ENCODE data around the gene CXCL14. TPM values are rescaled to one million over a fixed set of nuclear protein-coding genes. Genes with fewer than 3 reads are reported as not detected.

CXCL14 gene
- total and polyA plus RNA-seq, 2 of the 4 experiments (the other 2 are of a cell fraction): not detected

DNA sequence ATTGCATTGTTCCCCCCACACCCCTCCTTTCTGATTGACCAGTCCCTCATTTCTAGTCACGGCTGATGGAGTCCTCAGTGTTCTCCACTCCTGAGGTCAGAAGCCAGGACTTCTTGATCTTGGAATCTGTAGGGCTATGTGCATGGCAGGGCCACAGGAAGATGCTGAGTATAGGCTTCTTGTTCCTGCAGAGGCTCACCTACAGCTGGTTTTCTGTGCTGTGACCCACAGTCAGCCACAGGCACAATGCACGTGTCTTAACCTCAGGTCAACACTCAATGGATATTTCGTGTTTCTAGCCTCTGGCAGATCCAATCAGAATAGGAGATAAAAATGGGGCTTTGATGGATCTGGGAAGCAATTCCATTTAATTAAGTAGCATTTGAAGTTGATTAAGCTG is 14.3 kb upstream of the CXCL14 start:
- dilution Hi-C loops (cut with HindIII; ENCODE audit: low sequenced_read_pairs, unreplicated experiment): no loop called here
- Histone ChIP-seq H3K56ac (ENCODE audit: extremely low read depth, insufficient read depth, low read length) (no peak overlapping the region), H3K9me3 (ENCODE audit: control insufficient read depth, insufficient read depth, low read length) (no peaks in the 10 kb centered on the region), H4K8ac (ENCODE audit: low read depth in 2 of 2, low read length in 2 of 2) (no peak overlapping the region), H3K23ac (ENCODE audit: low read depth, low read length) (no peak overlapping the region), H3K27me3 (ENCODE audit: control insufficient read depth, insufficient read depth, low read length) (peaks cover 2% of the 10 kb centered on the region; the same call in 1 of the 2 replicates), H3K14ac (replicated peaks; ENCODE audit: low read depth, low read length) (no peak overlapping the region), H2BK20ac (ENCODE audit: low read depth, low read length) (no peak overlapping the region), H2BK15ac (ENCODE audit: low read depth, low read length) (no peak overlapping the region), H3K4me2 (ENCODE audit: low read depth, low read length) (no peak overlapping the region), H3K36me3 (ENCODE audit: control insufficient read depth, insufficient read depth, low read length) (no peaks in the 10 kb centered on the region), H2BK120ac (ENCODE audit: low read depth, low read length) (no peak overlapping the region), H2AK9ac (replicated peaks; ENCODE audit: low read depth, low read length, poor library complexity) (no peak overlapping the region), H3K27ac (ENCODE audit: insufficient read depth, low read length) (no peak overlapping the region), H4K91ac (ENCODE audit: insufficient read depth, low read depth, low read length) (no peak overlapping the region), H3K4me1 (ENCODE audit: control insufficient read depth, insufficient read depth, low read length) (no peaks in the 10 kb centered on the region), H2BK5ac (ENCODE audit: low read depth, low read length, poor library complexity, severe bottlenecking) (no peak overlapping the region), H2AK5ac (ENCODE audit: low read depth, low read length) (no peak overlapping the region), H2AFZ (replicated peaks; ENCODE audit: low read length, poor library complexity) (no peak overlapping the region), H4K20me1 (ENCODE audit: insufficient read depth, low read length) (no peaks in the 10 kb centered on the region), H3K4ac (ENCODE audit: low read depth, low read length) (no peak overlapping the region), H3K18ac (ENCODE audit: low read depth, low read length) (no peak overlapping the region), H3K4me3 (ENCODE audit: insufficient read depth, low read depth, low read length) (no peak overlapping the region), H4K5ac (ENCODE audit: low read depth, low read length) (no peak overlapping the region), H3K79me1 (ENCODE audit: low read depth in 1 of 2, low read length in 2 of 2) (no peaks in the 10 kb centered on the region), H3K9ac (ENCODE audit: low read depth, low read length) (no peak overlapping the region), H3K9me1 (ENCODE audit: insufficient read depth, low read length) (no peaks in the 10 kb centered on the region)
- ATAC-seq (ENCODE audit: low read depth) (no peak), DNase-seq (no peak)
- in situ Hi-C loops (cut with MboI; ENCODE audit: low sequenced_read_pairs): no loop called here
- no CpG with 5 or more reads among the region's 3 CpGs for WGBS, 2 experiments (ENCODE audit: extremely low coverage in 2 of 2, insufficient read length in 1 of 2)
- BruUV-seq (replicated peaks): no TSS peak
- intact Hi-C loops (cut with micrococcal nuclease): no loop called here
- CTCF ChIA-PET: no interaction called here
- TF ChIP-seq RCOR1 (IDR thresholded peaks at IDR 0.05; ENCODE audit: insufficient replicate concordance, low read length) (no peak), BHLHE40 (IDR thresholded peaks at IDR 0.05; ENCODE audit: low read depth, low read length) (no peak), CHD1 (IDR thresholded peaks at IDR 0.05; ENCODE audit: low read depth, low read length) (no peak), NFE2L2 (IDR thresholded peaks at IDR 0.05; ENCODE audit: low read depth, low read length) (no peak), MAFK (IDR thresholded peaks at IDR 0.05; ENCODE audit: low read depth, low read length) (no peak), MXI1 (IDR thresholded peaks at IDR 0.05; ENCODE audit: borderline replicate concordance, low read depth, low read length) (no peak), RFX5 (IDR thresholded peaks at IDR 0.05; ENCODE audit: low read depth, low read length) (no peak), FOS (IDR thresholded peaks at IDR 0.05; ENCODE audit: low read depth, low read length) (no peak), SMC3 (IDR thresholded peaks at IDR 0.05; ENCODE audit: low read depth, low read length) (no peak), RAD21 (IDR thresholded peaks at IDR 0.05; ENCODE audit: low read length) (no peak), POLR2A (IDR thresholded peaks at IDR 0.05; ENCODE audit: low read depth, low read length) (no peak), CEBPB (IDR thresholded peaks at IDR 0.05; ENCODE audit: low read depth, low read length) (no peak), MAZ (IDR thresholded peaks at IDR 0.05; ENCODE audit: borderline replicate concordance, low read depth, low read length) (no peak)
- TF ChIP-seq, protein P1, sequence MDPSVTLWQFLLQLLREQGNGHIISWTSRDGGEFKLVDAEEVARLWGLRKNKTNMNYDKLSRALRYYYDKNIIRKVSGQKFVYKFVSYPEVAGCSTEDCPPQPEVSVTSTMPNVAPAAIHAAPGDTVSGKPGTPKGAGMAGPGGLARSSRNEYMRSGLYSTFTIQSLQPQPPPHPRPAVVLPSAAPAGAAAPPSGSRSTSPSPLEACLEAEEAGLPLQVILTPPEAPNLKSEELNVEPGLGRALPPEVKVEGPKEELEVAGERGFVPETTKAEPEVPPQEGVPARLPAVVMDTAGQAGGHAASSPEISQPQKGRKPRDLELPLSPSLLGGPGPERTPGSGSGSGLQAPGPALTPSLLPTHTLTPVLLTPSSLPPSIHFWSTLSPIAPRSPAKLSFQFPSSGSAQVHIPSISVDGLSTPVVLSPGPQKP (IDR thresholded peaks at IDR 0.05; ENCODE audit: borderline replicate concordance, low read depth, low read length): no peak
- TF ChIP-seq, protein P2, sequence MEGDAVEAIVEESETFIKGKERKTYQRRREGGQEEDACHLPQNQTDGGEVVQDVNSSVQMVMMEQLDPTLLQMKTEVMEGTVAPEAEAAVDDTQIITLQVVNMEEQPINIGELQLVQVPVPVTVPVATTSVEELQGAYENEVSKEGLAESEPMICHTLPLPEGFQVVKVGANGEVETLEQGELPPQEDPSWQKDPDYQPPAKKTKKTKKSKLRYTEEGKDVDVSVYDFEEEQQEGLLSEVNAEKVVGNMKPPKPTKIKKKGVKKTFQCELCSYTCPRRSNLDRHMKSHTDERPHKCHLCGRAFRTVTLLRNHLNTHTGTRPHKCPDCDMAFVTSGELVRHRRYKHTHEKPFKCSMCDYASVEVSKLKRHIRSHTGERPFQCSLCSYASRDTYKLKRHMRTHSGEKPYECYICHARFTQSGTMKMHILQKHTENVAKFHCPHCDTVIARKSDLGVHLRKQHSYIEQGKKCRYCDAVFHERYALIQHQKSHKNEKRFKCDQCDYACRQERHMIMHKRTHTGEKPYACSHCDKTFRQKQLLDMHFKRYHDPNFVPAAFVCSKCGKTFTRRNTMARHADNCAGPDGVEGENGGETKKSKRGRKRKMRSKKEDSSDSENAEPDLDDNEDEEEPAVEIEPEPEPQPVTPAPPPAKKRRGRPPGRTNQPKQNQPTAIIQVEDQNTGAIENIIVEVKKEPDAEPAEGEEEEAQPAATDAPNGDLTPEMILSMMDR (conservative IDR thresholded peaks at IDR 0.05; ENCODE audit: low read depth, low read length): no peak
- TF ChIP-seq, protein P3, sequence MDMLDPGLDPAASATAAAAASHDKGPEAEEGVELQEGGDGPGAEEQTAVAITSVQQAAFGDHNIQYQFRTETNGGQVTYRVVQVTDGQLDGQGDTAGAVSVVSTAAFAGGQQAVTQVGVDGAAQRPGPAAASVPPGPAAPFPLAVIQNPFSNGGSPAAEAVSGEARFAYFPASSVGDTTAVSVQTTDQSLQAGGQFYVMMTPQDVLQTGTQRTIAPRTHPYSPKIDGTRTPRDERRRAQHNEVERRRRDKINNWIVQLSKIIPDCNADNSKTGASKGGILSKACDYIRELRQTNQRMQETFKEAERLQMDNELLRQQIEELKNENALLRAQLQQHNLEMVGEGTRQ (IDR thresholded peaks at IDR 0.05; ENCODE audit: low read depth, low read length): no peak
- POLR2A ChIA-PET (ENCODE audit: unreplicated experiment): no interaction called here

All from IMR-90 (cell line).